T-cell (primary cell): ENCODE results near the gene POTEC. TPM values are rescaled to one million over a fixed set of nuclear protein-coding genes. Genes with fewer than 3 reads are reported as not detected.
"Not testable (repeated sequence)": the region's sequence is repeated elsewhere in the genome, so short reads cannot be mapped to it uniquely, and the experiment has no call there.

Experiments
- ATAC-seq, 4 experiments: fragments of 200-7000 bp in 3 of 4; fragments of 150-1000 bp in 1 of 4; cut with Tn5 transposase; replicated peaks in 1 of 4; 1 replicate in 3 of 4; 2 replicates in 1 of 4; pipeline ENCODE4 v1.10.0; 2021; ENCODE audit warnings: moderate library complexity in 3 of 4, mild to moderate bottlenecking in 2 of 4, moderate number of reproducible peaks in 1 of 4
- CTCF ChIA-PET, 2 donors: fragments of 300-600 bp; sonication (Branson Sonifier 250); formaldehyde crosslinking; loops; one replicate each; lab custom pipeline; 2022; ENCODE audit warnings: antibody characterized with exemption in 2 of 2; lab: Charles Lee
- POLR2A ChIA-PET, 2 donors: fragments of 300-600 bp; sonication (Branson Sonifier 250); formaldehyde crosslinking; loops; one replicate each; lab custom pipeline; 2022; ENCODE audit warnings: antibody characterized with exemption in 2 of 2; lab: Charles Lee
- DNase-seq, 35 experiments: peaks; one replicate each; pipeline versions ENCODE4 v3.0.0 to v3.0.0-alpha.2; 2013 to 2023
- H3K27ac ChIP-seq: one replicate; pipeline ENCODE4 v1.5.1; 2013; ENCODE audit warnings: low read length
- H3K27me3 ChIP-seq, 2 experiments: replicated peaks in 1 of 2; 1 replicate in 1 of 2; 2 replicates in 1 of 2; pipeline versions ENCODE4 v1.6.1 to v1.7.0; 2013; ENCODE audit warnings: low read length in 1 of 2, mixed read lengths in 1 of 2; ENCODE audit not compliant: control insufficient read depth in 2 of 2, insufficient read depth in 2 of 2; ENCODE audit errors: extremely low read depth in 1 of 2
- H3K36me3 ChIP-seq, 2 donors: 1 replicate in 1 of 2; 2 replicates in 1 of 2; pipeline versions ENCODE4 v1.6.1 to v1.7.0; 2013; ENCODE audit warnings: low read length in 1 of 2; ENCODE audit not compliant: control insufficient read depth in 2 of 2, insufficient read depth in 1 of 2; ENCODE audit errors: extremely low read depth in 1 of 2
- H3K4me1 ChIP-seq, 2 experiments: 1 replicate in 1 of 2; 2 replicates in 1 of 2; pipeline versions ENCODE4 v1.6.1 to v1.7.0; 2013; ENCODE audit warnings: low read length in 2 of 2, mixed read lengths in 1 of 2; ENCODE audit not compliant: insufficient read depth in 2 of 2, control insufficient read depth in 1 of 2; ENCODE audit errors: extremely low read depth in 1 of 2
- H3K4me3 ChIP-seq, 2 donors: 1 replicate in 1 of 2; 2 replicates in 1 of 2; pipeline versions ENCODE4 v1.5.1 to v1.7.0; 2013; ENCODE audit warnings: mild to moderate bottlenecking in 2 of 2, low read length in 1 of 2, moderate library complexity in 1 of 2; ENCODE audit not compliant: control insufficient read depth in 1 of 2; ENCODE audit errors: extremely low read depth in 1 of 2
- H3K9me3 ChIP-seq: 2 replicates; pipeline ENCODE4 v1.7.0; 2013
- H3K27ac Mint-ChIP-seq, 2 donors: one replicate each; pipeline ENCODE4 v1.8.0; 2020 to 2021; ENCODE audit warnings: mild to moderate bottlenecking in 2 of 2, mixed read lengths in 2 of 2
- H3K27me3 Mint-ChIP-seq, 2 donors: one replicate each; pipeline ENCODE4 v1.8.0; 2021 to 2022; ENCODE audit warnings: mixed read lengths in 2 of 2
- H3K36me3 Mint-ChIP-seq: one replicate; pipeline ENCODE4 v1.8.0; 2021; ENCODE audit warnings: mixed read lengths
- H3K4me1 Mint-ChIP-seq, 3 donors: one replicate each; pipeline ENCODE4 v1.8.0; 2020 to 2022; ENCODE audit warnings: mixed read lengths in 3 of 3, mild to moderate bottlenecking in 1 of 3
- H3K4me3 Mint-ChIP-seq, 3 donors: one replicate each; pipeline ENCODE4 v1.8.0; 2020 to 2022; ENCODE audit warnings: mild to moderate bottlenecking in 3 of 3, mixed read lengths in 3 of 3, moderate library complexity in 3 of 3
- H3K9me3 Mint-ChIP-seq, 3 donors: one replicate each; pipeline ENCODE4 v1.8.0; 2020 to 2022; ENCODE audit warnings: mixed read lengths in 3 of 3
- WGBS: methylation state at CpG from one replicate; pipeline ENCODE4 v1.1.5; 2013; ENCODE audit warnings: missing lambda C conversion rate; ENCODE audit not compliant: insufficient coverage; 5-methylcytosine and 5-hydroxymethylcytosine counted together
- total RNA-seq, 35 experiments: library from RNA in 6 of 35; stranded (reverse) in 6 of 35; fragments of 120-200 nt in 1 of 35; gene quantifications; one replicate each; pipeline versions ENCODE4 v1.2.1 to v1.2.4 and lab custom pipeline; 2013 to 2026

The POTEC gene
- total RNA-seq (under 1 TPM in 1 of 5 donors, not detected in 4; 0.05 TPM), total RNA-seq (lab: John Stamatoyannopoulos, UW) (0 to 0.06 (median 0) reads per million in 29 experiments)
- total RNA-seq (2013), result not detected

- H3K9me3 ChIP-seq, ATAC-seq, DNase-seq, H3K4me3 Mint-ChIP-seq, H3K27ac Mint-ChIP-seq, CTCF ChIA-PET, H3K27me3 ChIP-seq, H3K36me3 ChIP-seq, POLR2A ChIA-PET, H3K4me3 ChIP-seq, H3K27ac ChIP-seq, H3K27me3 Mint-ChIP-seq, H3K9me3 Mint-ChIP-seq, H3K4me1 Mint-ChIP-seq, H3K4me1 ChIP-seq, H3K36me3 Mint-ChIP-seq: not testable (repeated sequence)
- WGBS, result 85% methylated on average over 35 of the region's 46 CpGs
Observed at GRCh38 chr18:14543446-14543964, at the start of gene POTEC. POTEC (minus strand) TSS chr18:14543600; CDS start chr18:14543146, 454 bp downstream.

- DNase-seq, result no peak
- H3K4me3 Mint-ChIP-seq, result no peak overlapping the region
- no peaks in the 10 kb centered on the region for H3K36me3 Mint-ChIP-seq
- 83% methylated on average over 1 of the region's 3 CpGs for WGBS
- no peaks in the 10 kb centered on the region for H3K9me3 Mint-ChIP-seq
- ChIA-PET POLR2A (interaction anchor here in 1 of 2 donors (0.6 kb wide), 1 partner anchor 183 kb away, joined by 3 read pairs; no protein-coding TSS in a partner anchor), CTCF (no interaction called here)
- H3K9me3 ChIP-seq, result no peaks in the 10 kb centered on the region
- ATAC-seq, result no peak
- H3K4me3 ChIP-seq, result no peak overlapping the region
- H3K27me3 Mint-ChIP-seq, result peaks cover 0 to 1% of the 10 kb centered on the region in 2 donors
- H3K36me3 ChIP-seq, result no peaks in the 10 kb centered on the region
- H3K27ac ChIP-seq, result no peak overlapping the region
- H3K27ac Mint-ChIP-seq, result no peak overlapping the region
- H3K4me1 ChIP-seq, result no peaks in the 10 kb centered on the region
- H3K27me3 ChIP-seq, result no peaks in the 10 kb centered on the region
- no peaks in the 10 kb centered on the region for H3K4me1 Mint-ChIP-seq
Observed at GRCh38 chr18:14577971-14578370, 34.6 kb upstream of the POTEC start.

- H3K4me1 ChIP-seq, H3K4me3 Mint-ChIP-seq, ATAC-seq, H3K36me3 Mint-ChIP-seq, CTCF ChIA-PET, H3K4me1 Mint-ChIP-seq, DNase-seq, H3K9me3 ChIP-seq, H3K27ac ChIP-seq, H3K4me3 ChIP-seq, H3K27me3 Mint-ChIP-seq, H3K27ac Mint-ChIP-seq, H3K27me3 ChIP-seq, H3K36me3 ChIP-seq, POLR2A ChIA-PET, H3K9me3 Mint-ChIP-seq: not testable (repeated sequence)
- WGBS, result no CpG with 5 or more reads among the region's 2 CpGs
Observed at GRCh38 chr18:14559502-14559901, 16.1 kb upstream of the POTEC start.

- H3K27ac ChIP-seq, CTCF ChIA-PET, H3K27ac Mint-ChIP-seq, H3K36me3 ChIP-seq, H3K9me3 ChIP-seq, H3K27me3 Mint-ChIP-seq, H3K4me3 Mint-ChIP-seq, POLR2A ChIA-PET, DNase-seq, H3K4me3 ChIP-seq, H3K27me3 ChIP-seq, H3K4me1 Mint-ChIP-seq, H3K4me1 ChIP-seq, ATAC-seq, H3K36me3 Mint-ChIP-seq, H3K9me3 Mint-ChIP-seq: not testable (repeated sequence)
- WGBS, result no CpG with 5 or more reads among the region's 1 CpG
Observed at GRCh38 chr18:14531659-14532058, 11.7 kb downstream of the POTEC start.

- H3K36me3 ChIP-seq, H3K27me3 ChIP-seq, H3K27me3 Mint-ChIP-seq, POLR2A ChIA-PET, H3K27ac Mint-ChIP-seq, H3K4me1 ChIP-seq, H3K9me3 Mint-ChIP-seq, H3K36me3 Mint-ChIP-seq, H3K27ac ChIP-seq, DNase-seq, CTCF ChIA-PET, H3K4me3 ChIP-seq, H3K9me3 ChIP-seq, ATAC-seq, H3K4me1 Mint-ChIP-seq, H3K4me3 Mint-ChIP-seq: not testable (repeated sequence)
- no CpG with 5 or more reads among the region's 3 CpGs for WGBS
Observed at GRCh38 chr18:14510707-14511106, 32.7 kb downstream of the POTEC start.

- H3K4me3 ChIP-seq, H3K9me3 Mint-ChIP-seq, H3K27me3 Mint-ChIP-seq, H3K27ac ChIP-seq, H3K4me3 Mint-ChIP-seq, H3K27me3 ChIP-seq, POLR2A ChIA-PET, ATAC-seq, H3K4me1 Mint-ChIP-seq, CTCF ChIA-PET, H3K4me1 ChIP-seq, H3K36me3 ChIP-seq, H3K27ac Mint-ChIP-seq, DNase-seq, H3K36me3 Mint-ChIP-seq, H3K9me3 ChIP-seq: not testable (repeated sequence)
- 90% methylated on average over 3 of the region's 8 CpGs for WGBS
Observed at GRCh38 chr18:14503691-14504090, 39.7 kb downstream of the POTEC start.

GRCh38 chr18:14501894-14502293 is 41.5 kb downstream of the POTEC start:
- H3K4me3 ChIP-seq, H3K27me3 Mint-ChIP-seq, H3K9me3 ChIP-seq, CTCF ChIA-PET, H3K9me3 Mint-ChIP-seq, H3K36me3 Mint-ChIP-seq, POLR2A ChIA-PET, H3K27me3 ChIP-seq, ATAC-seq, H3K4me1 Mint-ChIP-seq, H3K27ac ChIP-seq, H3K4me1 ChIP-seq, H3K36me3 ChIP-seq, DNase-seq, H3K4me3 Mint-ChIP-seq, H3K27ac Mint-ChIP-seq: not testable (repeated sequence)
- 80% methylated on average over 3 of the region's 4 CpGs for WGBS
